ENCODE measurements around the gene ST7.

The ST7 gene

GRCh38 chr7:116938678-116939077, 14.6 kb upstream of the ST7 start:
- DNase-seq (ENCODE audit: low read depth, low spot score), result no peak
- H3K27me3 ChIP-seq (ENCODE audit: insufficient read depth, insufficient read length), result no peaks in the 10 kb centered on the region
- TF ChIP-seq YY1 (IDR thresholded peaks at IDR 0.05; ENCODE audit: insufficient read depth, insufficient read length) (no peak), SUZ12 (IDR thresholded peaks at IDR 0.05; ENCODE audit: extremely low read depth, insufficient read depth, insufficient read length) (no peak), ZNF274 (IDR thresholded peaks at IDR 0.05; ENCODE audit: low read depth, low read length) (no peak)
- H3K36me3 ChIP-seq (ENCODE audit: insufficient read depth, insufficient read length, low read length), result no peaks in the 10 kb centered on the region
- no peak overlapping the region for H3K4me3 ChIP-seq (ENCODE audit: insufficient read length, low read depth)
- H3K9ac ChIP-seq (ENCODE audit: insufficient read length, low read depth), result no peak overlapping the region
- H3K4me1 ChIP-seq (ENCODE audit: insufficient read depth, insufficient read length), result no peaks in the 10 kb centered on the region
- H3K9me3 ChIP-seq (ENCODE audit: insufficient read depth, low read length), result no peaks in the 10 kb centered on the region

- no peak for DNase-seq (ENCODE audit: low read depth, low spot score)
- H3K27me3 ChIP-seq (ENCODE audit: insufficient read depth, insufficient read length), result no peaks in the 10 kb centered on the region
Observed at GRCh38 chr7:116940689-116941370, 12.5 kb upstream of the ST7 start.

GRCh38 chr7:116942504-116942903, 10.8 kb upstream of the ST7 start:
- H3K36me3 ChIP-seq (ENCODE audit: insufficient read depth, insufficient read length, low read length), result no peaks in the 10 kb centered on the region
- DNase-seq (ENCODE audit: low read depth, low spot score), result no peak
- no peaks in the 10 kb centered on the region for H3K9me3 ChIP-seq (ENCODE audit: insufficient read depth, low read length)
- H3K9ac ChIP-seq (ENCODE audit: insufficient read length, low read depth), result no peak overlapping the region
- no peaks in the 10 kb centered on the region for H3K4me1 ChIP-seq (ENCODE audit: insufficient read depth, insufficient read length)
- TF ChIP-seq ZNF274 (IDR thresholded peaks at IDR 0.05; ENCODE audit: low read depth, low read length), result no peak
- no peak for TF ChIP-seq SUZ12 (IDR thresholded peaks at IDR 0.05; ENCODE audit: extremely low read depth, insufficient read depth, insufficient read length)
- TF ChIP-seq YY1 (IDR thresholded peaks at IDR 0.05; ENCODE audit: insufficient read depth, insufficient read length), result no peak
- no peak overlapping the region for H3K4me3 ChIP-seq (ENCODE audit: insufficient read length, low read depth)
- H3K27me3 ChIP-seq (ENCODE audit: insufficient read depth, insufficient read length), result no peaks in the 10 kb centered on the region

More at GRCh38 chr7:116940689-116941370, 12.5 kb upstream of the ST7 start:
- H3K4me3 ChIP-seq (ENCODE audit: insufficient read length, low read depth), result no peak overlapping the region
- no peaks in the 10 kb centered on the region for H3K36me3 ChIP-seq (ENCODE audit: insufficient read depth, insufficient read length, low read length)
- H3K4me1 ChIP-seq (ENCODE audit: insufficient read depth, insufficient read length), result no peaks in the 10 kb centered on the region
- no peak overlapping the region for H3K9ac ChIP-seq (ENCODE audit: insufficient read length, low read depth)
- TF ChIP-seq ZNF274 (IDR thresholded peaks at IDR 0.05; ENCODE audit: low read depth, low read length) (no peak), YY1 (IDR thresholded peaks at IDR 0.05; ENCODE audit: insufficient read depth, insufficient read length) (no peak), SUZ12 (IDR thresholded peaks at IDR 0.05; ENCODE audit: extremely low read depth, insufficient read depth, insufficient read length) (no peak)
- H3K9me3 ChIP-seq (ENCODE audit: insufficient read depth, low read length), result no peaks in the 10 kb centered on the region

- Histone ChIP-seq H3K4me3 (ENCODE audit: insufficient read length, low read depth) (no peak overlapping the region), H3K9ac (ENCODE audit: insufficient read length, low read depth) (no peak overlapping the region), H3K4me1 (ENCODE audit: insufficient read depth, insufficient read length) (peaks cover 2% of the 10 kb centered on the region), H3K36me3 (ENCODE audit: insufficient read depth, insufficient read length, low read length) (no peaks in the 10 kb centered on the region), H3K9me3 (ENCODE audit: insufficient read depth, low read length) (no peaks in the 10 kb centered on the region), H3K27me3 (ENCODE audit: insufficient read depth, insufficient read length) (no peaks in the 10 kb centered on the region)
- TF ChIP-seq YY1 (IDR thresholded peaks at IDR 0.05; ENCODE audit: insufficient read depth, insufficient read length) (no peak), ZNF274 (IDR thresholded peaks at IDR 0.05; ENCODE audit: low read depth, low read length) (no peak), SUZ12 (IDR thresholded peaks at IDR 0.05; ENCODE audit: extremely low read depth, insufficient read depth, insufficient read length) (no peak)
- no peak for DNase-seq (ENCODE audit: low read depth, low spot score)
Observed at GRCh38 chr7:116948934-116949333, 4.4 kb upstream of the ST7 start.

GRCh38 chr7:116949941-116950801, 3.1 kb upstream of the ST7 start:
- H3K4me3 ChIP-seq (ENCODE audit: insufficient read length, low read depth), result no peak overlapping the region
- H3K27me3 ChIP-seq (ENCODE audit: insufficient read depth, insufficient read length), result no peaks in the 10 kb centered on the region
- H3K36me3 ChIP-seq (ENCODE audit: insufficient read depth, insufficient read length, low read length), result no peaks in the 10 kb centered on the region
- no peak for TF ChIP-seq YY1 (IDR thresholded peaks at IDR 0.05; ENCODE audit: insufficient read depth, insufficient read length)
- TF ChIP-seq ZNF274 (IDR thresholded peaks at IDR 0.05; ENCODE audit: low read depth, low read length), result no peak
- TF ChIP-seq SUZ12 (IDR thresholded peaks at IDR 0.05; ENCODE audit: extremely low read depth, insufficient read depth, insufficient read length), result no peak
- no peak for DNase-seq (ENCODE audit: low read depth, low spot score)
- H3K4me1 ChIP-seq (ENCODE audit: insufficient read depth, insufficient read length), result peaks cover 2% of the 10 kb centered on the region
- no peak overlapping the region for H3K9ac ChIP-seq (ENCODE audit: insufficient read length, low read depth)
- H3K9me3 ChIP-seq (ENCODE audit: insufficient read depth, low read length), result no peaks in the 10 kb centered on the region

- no peak for DNase-seq (ENCODE audit: low read depth, low spot score)
- Histone ChIP-seq H3K9ac (ENCODE audit: insufficient read length, low read depth) (no peak overlapping the region), H3K4me3 (ENCODE audit: insufficient read length, low read depth) (no peak overlapping the region), H3K9me3 (ENCODE audit: insufficient read depth, low read length) (no peaks in the 10 kb centered on the region), H3K4me1 (ENCODE audit: insufficient read depth, insufficient read length) (peaks cover 2% of the 10 kb centered on the region), H3K36me3 (ENCODE audit: insufficient read depth, insufficient read length, low read length) (peaks cover 4% of the 10 kb centered on the region), H3K27me3 (ENCODE audit: insufficient read depth, insufficient read length) (no peaks in the 10 kb centered on the region)
- TF ChIP-seq ZNF274 (IDR thresholded peaks at IDR 0.05; ENCODE audit: low read depth, low read length) (no peak), YY1 (IDR thresholded peaks at IDR 0.05; ENCODE audit: insufficient read depth, insufficient read length) (no peak), SUZ12 (IDR thresholded peaks at IDR 0.05; ENCODE audit: extremely low read depth, insufficient read depth, insufficient read length) (no peak)
Observed at GRCh38 chr7:116950889-116951351, 2.4 kb upstream of the ST7 start.
